Left colon (tissue), 2 donors: ENCODE measurements around the gene HES4. TPM values are rescaled to one million over a fixed set of nuclear protein-coding genes. Genes with fewer than 3 reads are reported as not detected.

ENCODE experiments used
- ATAC-seq: fragments of 200-7000 bp; cut with Tn5 transposase; one replicate; pipeline ENCODE4 v1.9.1; 2020; ENCODE audit warnings: mild to moderate bottlenecking, moderate library complexity
- DNase-seq, 2 donors: peaks; one replicate each; pipeline ENCODE4 v3.0.0-alpha.2; 2020
- intact Hi-C, 2 donors: fragments of 100-400 bp; cut with DNase I in 1 of 2; cut with micrococcal nuclease in 1 of 2; formaldehyde crosslinking; loops; one replicate each; pipeline versions ENCODE4 v1.11.2 to v1.14.0; 2022; cut with DNase I, micrococcal nuclease
- total RNA-seq, 2 donors: library from RNA; stranded (reverse); fragmentation: NEBNext Ultra II Directional; extraction: Animal tissue kit (Norgen Biotek cat#: 25700); gene quantifications; one replicate each; pipeline ENCODE4 v1.2.1, GENCODE V29; 2021
- donor health status: DM: no; HTN: no; CAD: no.
- donor health status: DM: yes; HTN: yes; CAD: no.

HES4 gene
- total RNA-seq, 2 donors from 2014 or later = 19.5 to 24.2 TPM

GRCh38 chr1:975365-975764 is 24.5 kb downstream of the HES4 start:
- ATAC-seq (no peak), DNase-seq (no peak)
- intact Hi-C loops = loop anchor here in 1 of 2 donors (10.0 kb wide), 1 partner anchor 61 kb away; no protein-coding TSS in a partner anchor

GRCh38 chr1:974687-975328 is 25.1 kb downstream of the HES4 start:
- ATAC-seq = no peak
- intact Hi-C loops = loop anchor here in 1 of 2 donors (10.0 kb wide), 1 partner anchor 60 kb away; no protein-coding TSS in a partner anchor
- DNase-seq = no peak

GRCh38 chr1:974293-974640 is 25.6 kb downstream of the HES4 start:
- intact Hi-C loops = loop anchor here in 1 of 2 donors (10.0 kb wide), 1 partner anchor 59 kb away; no protein-coding TSS in a partner anchor
- ATAC-seq (no peak), DNase-seq (no peak)

DNA sequence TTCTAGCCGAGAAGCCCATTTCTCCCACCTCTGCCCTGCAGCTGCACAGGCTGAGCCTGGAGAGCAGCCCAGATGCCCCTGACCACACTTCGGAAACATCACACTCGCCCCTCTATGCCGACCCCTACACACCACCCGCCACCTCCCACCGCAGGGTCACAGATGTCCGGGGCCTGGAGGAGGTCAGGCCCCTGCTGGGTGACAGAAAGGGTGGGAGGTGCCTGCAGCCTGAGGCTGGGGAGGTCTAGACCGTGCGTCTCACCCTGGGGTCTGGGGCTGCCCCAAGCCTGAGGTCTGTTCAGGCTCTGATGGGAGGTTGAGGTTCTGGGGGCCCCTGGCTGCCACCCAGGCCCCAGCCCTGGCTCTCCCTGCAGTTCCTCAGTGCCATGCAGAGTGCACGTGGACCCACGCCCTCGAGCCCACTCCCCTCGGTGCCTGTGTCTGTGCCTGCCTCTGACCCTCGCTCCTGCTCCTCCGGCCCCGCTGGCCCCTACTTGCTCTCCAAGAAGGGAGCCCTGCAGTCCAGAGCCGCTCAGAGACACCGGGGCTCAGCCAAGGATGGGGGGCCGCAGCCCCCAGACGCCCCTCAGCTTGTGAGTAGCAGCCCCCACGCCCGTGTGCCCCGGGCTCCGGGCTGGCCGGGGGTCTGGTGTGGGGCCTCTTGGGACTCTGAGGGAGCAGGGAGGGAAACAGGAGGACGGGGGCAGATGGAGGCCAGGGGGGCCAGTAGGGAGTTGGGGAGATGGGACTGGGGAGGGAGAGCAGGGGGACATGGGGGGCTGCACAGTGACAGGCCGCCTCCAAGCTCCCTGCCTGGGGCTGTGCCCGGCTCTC is 26.2 kb downstream of the HES4 start:
- DNase-seq (no peak), ATAC-seq (no peak)
- intact Hi-C loops = loop anchor here in 1 of 2 donors (10.0 kb wide), 1 partner anchor 59 kb away; no protein-coding TSS in a partner anchor

DNA sequence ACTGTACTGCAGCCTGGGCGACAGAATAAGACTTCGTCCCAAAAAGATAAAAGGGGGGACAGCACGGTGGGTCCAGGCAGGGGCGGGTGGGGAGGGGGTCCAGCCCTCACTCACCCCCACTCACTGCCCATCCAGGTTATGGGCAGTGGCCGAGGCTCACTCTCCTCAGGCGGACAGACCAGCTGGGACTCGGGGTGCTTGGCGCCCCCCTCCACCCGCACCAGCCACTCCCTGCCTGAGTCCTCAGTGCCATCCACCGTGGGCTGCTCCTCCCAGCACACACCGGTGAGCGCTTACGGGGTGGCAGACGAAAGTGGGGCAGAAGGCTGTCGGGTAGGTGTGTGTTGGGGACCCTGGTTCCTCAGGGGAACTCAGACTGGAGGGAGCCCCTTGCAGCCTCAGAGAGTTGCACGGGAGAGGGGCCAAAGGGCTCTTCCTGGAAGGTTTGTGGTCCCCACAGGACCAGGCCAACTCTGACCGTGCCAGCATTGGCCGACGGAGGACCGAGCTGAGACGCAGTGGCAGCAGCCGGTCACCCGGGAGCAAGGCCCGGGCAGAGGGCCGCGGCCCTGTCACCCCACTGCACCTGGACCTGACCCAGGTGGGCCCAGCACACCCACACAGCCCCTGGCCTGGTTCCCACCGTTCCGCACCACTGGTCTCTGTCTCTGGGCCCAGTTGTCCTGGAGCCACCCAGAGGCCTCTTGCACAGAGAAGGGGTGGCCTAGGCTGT is 27.0 kb downstream of the HES4 start:
- intact Hi-C loops = loop anchor here in 1 of 2 donors (10.0 kb wide), 1 partner anchor 58 kb away; no protein-coding TSS in a partner anchor
- DNase-seq (no peak), ATAC-seq (no peak)

- no peak for ATAC-seq
- intact Hi-C loops = loop anchor here in 1 of 2 donors (10.0 kb wide), 1 partner anchor 57 kb away; no protein-coding TSS in a partner anchor
- no peak for DNase-seq
Measured at GRCh38 chr1:971751-972506, 28.0 kb downstream of the HES4 start.

GRCh38 chr1:970973-971730 is 28.7 kb downstream of the HES4 start:
- intact Hi-C loops = loop anchor here in 1 of 2 donors (10.0 kb wide), 1 partner anchor 56 kb away; no protein-coding TSS in a partner anchor

GRCh38 chr1:970242-970972 is 29.5 kb downstream of the HES4 start:
- intact Hi-C loops = loop anchor here in 1 of 2 donors (10.0 kb wide), 1 partner anchor 56 kb away; no protein-coding TSS in a partner anchor
- no peak for ATAC-seq
- no peak for DNase-seq

More at GRCh38 chr1:970973-971730, 28.7 kb downstream of the HES4 start:
- DNase-seq = no peak
- ATAC-seq = no peak

GRCh38 chr1:969260-969855 is 30.5 kb downstream of the HES4 start:
- ATAC-seq (no peak), DNase-seq (no peak)
- intact Hi-C loops = no loop called here

- no peak for ATAC-seq
- intact Hi-C loops = no loop called here
Measured at GRCh38 chr1:967466-968343, 32.2 kb downstream of the HES4 start.

GRCh38 chr1:966704-967300 is 33.1 kb downstream of the HES4 start:
- DNase-seq (peak; percentile 74 to 85), ATAC-seq (peak; percentile 82)
- intact Hi-C loops = no loop called here

More at GRCh38 chr1:967466-968343, 32.2 kb downstream of the HES4 start:
- DNase-seq = no peak

GRCh38 chr1:966135-966703 is 33.7 kb downstream of the HES4 start, which contains the start of gene PLEKHN1:
Gene PLEKHN1 (plus strand): TSS chr1:966482. CDS start chr1:966532, 50 bp downstream.
- ATAC-seq (peak; percentile 77), DNase-seq (peak in 1 of 2 donors; percentile 46)
- intact Hi-C loops = no loop called here

DNA sequence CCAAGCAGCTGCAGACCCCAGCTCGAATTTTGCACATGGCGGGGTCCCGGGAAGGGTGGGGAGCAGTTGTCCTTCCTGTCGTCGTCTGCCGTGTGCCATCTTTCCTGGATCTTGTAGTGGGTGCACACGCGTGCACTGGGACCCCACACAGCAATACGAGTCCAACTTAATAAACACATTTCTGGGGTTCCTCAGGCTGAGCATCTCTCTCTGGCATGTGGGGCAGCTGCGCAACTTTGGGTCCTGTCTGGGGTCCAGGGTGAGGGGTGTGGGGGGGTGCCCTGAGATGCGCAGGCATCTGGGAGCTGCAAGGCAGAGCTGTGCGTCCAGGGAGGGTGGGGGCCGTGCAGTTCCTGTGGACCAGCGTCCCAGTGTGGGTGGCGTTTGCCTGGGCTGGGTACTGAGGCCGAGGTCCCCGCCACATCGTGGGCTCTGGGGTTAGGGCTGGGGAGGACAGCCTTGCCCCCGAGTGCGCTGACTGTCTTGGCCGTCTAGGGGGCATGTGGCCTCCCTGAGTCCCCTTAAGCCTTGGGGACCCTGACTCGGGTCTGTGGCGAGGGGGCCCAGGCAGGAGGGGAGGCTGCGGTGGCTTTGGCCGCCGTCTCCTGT is 34.3 kb downstream of the HES4 start:
- intact Hi-C loops = no loop called here
- ATAC-seq = no peak
- DNase-seq = no peak

DNA sequence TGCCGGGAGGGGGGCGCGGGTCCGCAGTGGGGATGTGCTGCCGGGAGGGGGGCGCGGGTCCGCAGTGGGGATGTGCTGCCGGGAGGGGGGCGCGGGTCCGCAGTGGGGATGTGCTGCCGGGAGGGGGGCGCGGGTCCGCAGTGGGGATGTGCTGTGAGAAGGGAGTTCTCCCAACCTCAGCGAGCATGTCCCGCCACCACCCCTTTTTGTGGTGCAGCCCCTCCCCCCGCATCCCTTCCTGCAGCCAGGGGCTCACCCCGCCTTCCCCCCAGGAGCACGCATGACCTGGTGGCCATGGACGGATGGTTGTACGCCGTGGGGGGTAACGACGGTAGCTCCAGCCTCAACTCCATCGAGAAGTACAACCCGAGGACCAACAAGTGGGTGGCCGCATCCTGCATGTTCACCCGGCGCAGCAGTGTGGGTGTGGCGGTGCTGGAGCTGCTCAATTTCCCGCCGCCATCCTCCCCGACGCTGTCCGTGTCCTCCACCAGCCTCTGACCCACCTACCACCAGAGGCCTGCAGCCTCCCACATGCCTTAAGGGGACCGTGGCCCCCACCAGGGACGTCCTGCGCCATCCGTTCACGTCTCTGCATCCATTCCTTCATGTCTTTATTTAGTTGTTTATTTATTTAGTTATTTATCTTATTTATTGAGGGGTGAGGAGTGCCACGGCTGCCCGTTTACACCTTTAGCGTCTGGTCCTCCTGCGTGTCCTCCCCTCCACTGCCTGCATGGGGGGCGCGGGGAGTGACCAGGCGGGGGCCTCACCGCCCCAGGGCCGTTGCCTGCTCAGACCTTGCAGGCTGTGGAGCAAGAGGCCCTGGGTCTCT is 35.0 kb downstream of the HES4 start:
- no peak for ATAC-seq
- intact Hi-C loops = no loop called here
- no peak for DNase-seq
